Thyroid gland (tissue), 4 donors: ENCODE data around the gene SLC41A2. TPM values are rescaled to one million over a fixed set of nuclear protein-coding genes. Genes with fewer than 3 reads are reported as not detected.

Source experiments
- DNase-seq, 2 donors: peaks; one replicate each; pipeline ENCODE4 v3.0.0-alpha.2; 2019
- H3K27ac ChIP-seq, 3 donors: fragments of 200-600 bp; sonication (generic); 1 replicate in 2 of 3; 2 replicates in 1 of 3; pipeline ENCODE4 v1.5.1; 2016 to 2019; ENCODE audit warnings: mild to moderate bottlenecking in 1 of 3, moderate library complexity in 1 of 3
- H3K27me3 ChIP-seq: fragments of 200-600 bp; sonication (generic); one replicate; pipeline ENCODE4 v1.5.1; 2019
- H3K36me3 ChIP-seq, 2 donors: fragments of 200-600 bp; sonication (generic); one replicate each; pipeline ENCODE4 v1.5.1; 2016 to 2019
- H3K4me1 ChIP-seq, 2 donors: fragments of 200-600 bp; sonication (generic); one replicate each; pipeline ENCODE4 v1.5.1; 2017 to 2019
- H3K4me3 ChIP-seq, 3 donors: fragments of 200-600 bp; sonication (generic); replicated peaks in 1 of 3; 1 replicate in 2 of 3; 2 replicates in 1 of 3; pipeline ENCODE4 v1.5.1; 2016; ENCODE audit warnings: mild to moderate bottlenecking in 1 of 3
- H3K9me3 ChIP-seq: fragments of 200-600 bp; sonication (generic); one replicate; pipeline ENCODE4 v1.5.1; 2017
- POLR2A ChIP-seq, 2 donors: fragments of 450-650 bp; IDR thresholded peaks; one replicate each; pipeline ENCODE4 v1.6.1; 2017; ENCODE audit warnings: antibody characterized with exemption in 2 of 2, mild to moderate bottlenecking in 2 of 2, moderate library complexity in 1 of 2
- WGBS, 2 donors: methylation state at CpG; one replicate each; pipeline ENCODE4 v1.1.5; 2017; 5-methylcytosine and 5-hydroxymethylcytosine counted together
- intact Hi-C: fragments of 100-400 bp; cut with DNase I; formaldehyde crosslinking; loops from one replicate; pipeline ENCODE4 v1.15.1; 2023
- total RNA-seq, 4 donors: library from RNA; depleted of rRNA; stranded (reverse); fragments of >200 nt; gene quantifications; one replicate each; pipeline ENCODE4 v1.2.3, GENCODE V29; 2016
- TF ChIP-seq, protein P1 (sequence below), 6 experiments: fragments of 200-600 bp in 3 of 6; fragments of 450-650 bp in 3 of 6; sonication (generic) in 3 of 6; IDR thresholded peaks; one replicate each; pipeline ENCODE4 v1.5.1; 2016 to 2019; ENCODE audit warnings: antibody characterized with exemption in 6 of 6, mild to moderate bottlenecking in 2 of 6, inconsistent platforms in 1 of 6, moderate library complexity in 1 of 6

Gene SLC41A2
- total RNA-seq, 4 donors from 2014 or later: 75.1 to 142 (median 93.1) TPM

DNA sequence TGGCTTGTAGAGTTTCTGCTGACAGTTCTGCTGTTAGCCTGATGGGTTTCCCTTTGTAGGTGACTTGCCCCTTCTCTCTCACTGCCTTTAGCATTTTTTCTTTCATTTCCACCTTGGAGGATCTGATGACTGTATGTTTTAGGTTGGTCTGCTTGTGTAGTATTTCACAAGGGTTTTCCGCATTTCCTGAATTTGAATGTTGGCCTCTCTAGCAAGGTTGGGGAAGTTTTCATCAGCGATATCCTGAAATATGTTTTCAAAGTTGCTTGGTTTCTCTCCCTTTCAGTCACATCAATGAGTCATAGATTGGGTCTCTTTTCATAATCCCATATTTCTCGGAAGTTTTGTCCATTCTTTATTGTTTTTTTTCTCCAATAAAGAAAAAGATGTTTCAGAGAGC, 39.5 kb upstream of the SLC41A2 start:
- TF ChIP-seq, protein P1, sequence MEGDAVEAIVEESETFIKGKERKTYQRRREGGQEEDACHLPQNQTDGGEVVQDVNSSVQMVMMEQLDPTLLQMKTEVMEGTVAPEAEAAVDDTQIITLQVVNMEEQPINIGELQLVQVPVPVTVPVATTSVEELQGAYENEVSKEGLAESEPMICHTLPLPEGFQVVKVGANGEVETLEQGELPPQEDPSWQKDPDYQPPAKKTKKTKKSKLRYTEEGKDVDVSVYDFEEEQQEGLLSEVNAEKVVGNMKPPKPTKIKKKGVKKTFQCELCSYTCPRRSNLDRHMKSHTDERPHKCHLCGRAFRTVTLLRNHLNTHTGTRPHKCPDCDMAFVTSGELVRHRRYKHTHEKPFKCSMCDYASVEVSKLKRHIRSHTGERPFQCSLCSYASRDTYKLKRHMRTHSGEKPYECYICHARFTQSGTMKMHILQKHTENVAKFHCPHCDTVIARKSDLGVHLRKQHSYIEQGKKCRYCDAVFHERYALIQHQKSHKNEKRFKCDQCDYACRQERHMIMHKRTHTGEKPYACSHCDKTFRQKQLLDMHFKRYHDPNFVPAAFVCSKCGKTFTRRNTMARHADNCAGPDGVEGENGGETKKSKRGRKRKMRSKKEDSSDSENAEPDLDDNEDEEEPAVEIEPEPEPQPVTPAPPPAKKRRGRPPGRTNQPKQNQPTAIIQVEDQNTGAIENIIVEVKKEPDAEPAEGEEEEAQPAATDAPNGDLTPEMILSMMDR (IDR thresholded peaks at IDR 0.05): no peak
- no peak for TF ChIP-seq POLR2A (IDR thresholded peaks at IDR 0.05)
- peaks cover 8 to 12% of the 10 kb centered on the region in 2 donors for H3K36me3 ChIP-seq
- 91 to 95% methylated on average over 3 of the region's 3 CpGs for WGBS, 2 donors
- no peak for DNase-seq
- intact Hi-C loops: no loop called here
- no peak overlapping the region for H3K4me3 ChIP-seq
- peaks cover 24 to 31% of the 10 kb centered on the region in 2 donors for H3K4me1 ChIP-seq
- no peaks in the 10 kb centered on the region for H3K9me3 ChIP-seq
- no peaks in the 10 kb centered on the region for H3K27me3 ChIP-seq
- H3K27ac ChIP-seq: peak overlapping the region in 2 of 3 donors; percentile 70 to 77

DNA sequence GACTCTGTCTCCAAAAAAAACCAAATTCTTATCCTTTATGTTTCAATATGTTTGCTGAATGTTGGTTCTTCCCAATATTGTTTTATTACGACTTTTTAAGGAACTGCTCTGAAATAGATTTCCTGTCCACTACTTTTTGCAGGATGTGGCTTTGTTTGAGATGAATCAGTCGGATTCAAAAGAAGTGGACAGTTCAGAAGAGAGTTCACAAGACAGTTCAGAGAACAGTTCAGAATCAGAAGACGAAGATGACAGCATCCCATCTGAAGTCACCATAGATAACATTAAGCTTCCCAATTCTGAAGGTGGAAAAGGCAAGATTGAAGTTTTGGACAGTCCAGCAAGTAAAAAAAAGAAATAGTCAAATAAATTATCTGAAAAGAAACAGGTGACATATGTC, 36.2 kb upstream of the SLC41A2 start:
- no peak for TF ChIP-seq POLR2A (IDR thresholded peaks at IDR 0.05)
- TF ChIP-seq, protein P1 (IDR thresholded peaks at IDR 0.05): no peak
- no peak overlapping the region for H3K27ac ChIP-seq
- H3K36me3 ChIP-seq: peaks cover 8 to 16% of the 10 kb centered on the region in 2 donors
- no peaks in the 10 kb centered on the region for H3K9me3 ChIP-seq
- H3K4me3 ChIP-seq: no peak overlapping the region
- no peaks in the 10 kb centered on the region for H3K27me3 ChIP-seq
- H3K4me1 ChIP-seq: peaks cover 17 to 19% of the 10 kb centered on the region in 2 donors
- intact Hi-C loops: no loop called here
- DNase-seq: no peak
- 84 to 88% methylated on average over 3 of the region's 3 CpGs for WGBS, 2 donors

DNA sequence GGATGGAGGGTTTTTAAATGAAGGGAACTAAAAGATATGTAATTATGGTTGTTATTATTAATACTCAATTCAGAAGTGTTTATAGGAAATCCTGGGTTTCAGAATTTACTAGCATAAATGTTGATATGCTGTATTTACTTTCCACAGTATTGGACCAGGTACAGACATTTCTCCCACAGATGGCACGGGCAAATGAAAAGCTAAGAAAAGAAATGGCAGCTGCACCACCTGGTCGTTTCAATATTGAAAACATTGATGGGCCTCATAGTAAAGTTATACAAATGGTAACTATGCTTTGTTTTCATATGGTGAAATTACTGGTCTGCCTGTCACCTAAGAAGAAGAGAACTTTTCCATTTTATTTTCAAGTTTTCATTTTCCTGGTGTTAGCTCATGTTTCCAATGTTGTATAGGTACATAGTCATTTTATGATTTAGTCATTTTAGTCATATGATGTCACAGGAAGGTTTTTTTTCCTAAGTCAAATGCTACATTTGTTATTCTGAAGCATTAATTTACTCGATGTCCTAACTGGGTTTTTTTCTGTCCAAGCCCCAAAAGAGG, 33.6 kb upstream of the SLC41A2 start:
- 84 to 92% methylated on average over 3 of the region's 3 CpGs for WGBS, 2 donors
- intact Hi-C loops: no loop called here
- peaks cover 8 to 16% of the 10 kb centered on the region in 2 donors for H3K36me3 ChIP-seq

DNA sequence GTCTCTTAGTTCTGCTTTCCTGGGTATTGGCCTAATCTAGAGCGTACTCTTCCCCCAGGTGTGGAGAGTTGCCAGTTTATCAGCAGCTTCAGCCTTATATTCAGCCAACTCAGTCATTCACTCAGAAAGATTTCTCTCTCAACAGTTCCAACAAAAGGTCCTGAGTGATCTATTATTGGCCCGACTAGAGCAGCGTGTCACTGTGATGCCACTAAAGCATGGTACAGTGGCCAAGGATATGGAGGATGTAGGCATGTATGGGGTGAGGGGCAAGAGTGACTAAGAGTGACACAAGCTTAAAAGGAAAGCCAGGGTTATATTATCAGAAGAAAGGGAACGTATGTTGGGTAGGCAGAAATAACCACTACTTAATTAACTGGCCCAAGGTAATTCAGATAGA, 32.9 kb upstream of the SLC41A2 start:
- intact Hi-C loops: no loop called here
- peaks cover 10 to 13% of the 10 kb centered on the region in 2 donors for H3K4me1 ChIP-seq
- no peaks in the 10 kb centered on the region for H3K9me3 ChIP-seq
- H3K36me3 ChIP-seq: peaks cover 8 to 14% of the 10 kb centered on the region in 2 donors
- no peaks in the 10 kb centered on the region for H3K27me3 ChIP-seq
- WGBS, 2 donors: 81 to 93% methylated on average over 4 of the region's 4 CpGs
- peak in 1 of 2 donors; percentile 11 for DNase-seq
- no peak overlapping the region for H3K4me3 ChIP-seq
- no peak overlapping the region for H3K27ac ChIP-seq
- TF ChIP-seq POLR2A (IDR thresholded peaks at IDR 0.05): no peak
- TF ChIP-seq, protein P1 (IDR thresholded peaks at IDR 0.05): no peak

More for the DNA sequence above, 33.6 kb upstream of the SLC41A2 start:
- Histone ChIP-seq H3K9me3 (no peaks in the 10 kb centered on the region), H3K27me3 (no peaks in the 10 kb centered on the region), H3K4me3 (no peak overlapping the region), H3K27ac (no peak overlapping the region), H3K4me1 (peaks cover 10 to 13% of the 10 kb centered on the region in 2 donors)
- no peak for DNase-seq
- no peak for TF ChIP-seq POLR2A (IDR thresholded peaks at IDR 0.05)
- TF ChIP-seq, protein P1 (IDR thresholded peaks at IDR 0.05): no peak

DNA sequence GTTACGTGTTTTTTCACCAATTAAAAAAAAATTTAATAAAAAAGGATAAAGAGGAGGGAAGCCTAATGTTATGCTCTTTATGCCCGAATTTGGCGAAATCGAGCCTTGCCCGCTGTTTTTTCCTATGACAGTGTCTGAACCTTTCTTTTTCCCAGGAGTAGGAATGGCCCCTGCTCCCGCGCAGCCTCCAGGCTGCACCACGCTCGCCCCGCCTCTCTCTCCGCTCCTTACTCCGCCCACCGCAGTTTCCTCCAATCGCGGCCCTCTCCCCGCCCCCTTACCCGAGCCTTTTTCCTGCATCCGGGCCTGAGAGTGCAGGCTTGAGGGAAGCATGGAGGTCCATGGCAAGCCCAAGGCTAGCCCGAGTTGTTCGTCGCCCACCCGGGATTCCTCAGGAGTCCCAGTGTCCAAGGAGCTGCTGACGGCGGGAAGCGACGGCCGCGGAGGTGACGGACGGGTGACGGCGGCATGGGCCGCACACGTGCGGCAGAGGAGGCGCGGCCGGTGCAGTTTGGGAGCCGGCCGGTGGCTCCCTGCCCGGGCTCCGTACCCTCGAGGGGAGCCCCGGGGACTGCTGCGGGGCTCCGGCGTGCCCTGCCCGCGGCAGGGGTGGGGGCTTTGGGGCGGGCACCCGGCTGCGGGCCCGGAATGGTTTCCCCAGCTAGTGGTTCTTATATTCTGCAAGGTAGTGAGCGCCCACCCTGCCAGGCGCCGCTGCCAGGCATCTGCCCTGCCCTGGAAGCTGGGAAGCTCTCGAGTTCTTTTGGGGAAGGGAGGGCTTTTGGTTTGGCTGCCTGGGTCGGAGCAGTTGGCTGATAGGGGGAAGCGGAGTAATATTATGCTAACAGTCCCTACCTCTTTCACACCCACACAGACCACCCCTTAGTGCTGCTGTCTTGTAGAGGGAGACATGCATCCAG, 28.2 kb upstream of the SLC41A2 start, which contains the start of gene NOPCHAP1:
Gene NOPCHAP1 (plus strand): TSS at position 295 of the 920 bp plus-strand sequence. CDS start 37 bp downstream, at position 332.
- Histone ChIP-seq H3K27ac (peak within 1 kb of the TSS in 2 of 3 donors; percentile 54 to 60), H3K36me3 (no peaks in the 10 kb centered on the region), H3K27me3 (no peaks in the 10 kb centered on the region), H3K9me3 (no peaks in the 10 kb centered on the region), H3K4me1 (peaks cover 10 to 13% of the 10 kb centered on the region in 2 donors), H3K4me3 (peak within 1 kb of the TSS; percentile 45 to 76 (median 73))
- WGBS, 2 donors: 0 to 1% methylated on average over 26 of the region's 59 CpGs
- intact Hi-C loops: no loop called here
- TF ChIP-seq POLR2A (IDR thresholded peaks at IDR 0.05): peak in 1 of 2 donors; percentile 92
- TF ChIP-seq, protein P1 (IDR thresholded peaks at IDR 0.05): no peak
- DNase-seq: peak; percentile 96
